GM23338 (cell line): ENCODE results near the gene ERC1. TPM values are rescaled to one million over a fixed set of nuclear protein-coding genes. Genes with fewer than 3 reads are reported as not detected.

Source experiments
- ATAC-seq: fragments of 200-7000 bp; cut with Tn5 transposase; 3 replicates; pipeline ENCODE4 v1.9.1; 2020
- DNase-seq: peaks from one replicate; pipeline ENCODE4 v3.0.0-alpha.2; 2015; ENCODE audit warnings: low spot score
- H2AFZ ChIP-seq: fragments of 200-600 bp; sonication (generic); 2 replicates; pipeline ENCODE4 v1.8.0; 2016; ENCODE audit warnings: antibody characterized with exemption, mild to moderate bottlenecking, moderate library complexity
- H3F3A ChIP-seq: fragments of 200-600 bp; sonication (generic); replicated peaks from 2 replicates; pipeline ENCODE4 v1.8.0; 2017; ENCODE audit warnings: antibody characterized with exemption, mixed run types, low read depth
- H3K27ac ChIP-seq: fragments of 200-600 bp; sonication (generic); 2 replicates; pipeline ENCODE4 v1.6.1; 2016; ENCODE audit warnings: low read depth
- H3K27me3 ChIP-seq: fragments of 200-600 bp; sonication (generic); 2 replicates; pipeline ENCODE4 v1.8.0; 2016; ENCODE audit warnings: mild to moderate bottlenecking, mixed run types, moderate library complexity; ENCODE audit not compliant: insufficient read depth
- H3K36me3 ChIP-seq: fragments of 200-600 bp; sonication (generic); 2 replicates; pipeline ENCODE4 v1.8.0; 2016; ENCODE audit warnings: mild to moderate bottlenecking; ENCODE audit not compliant: insufficient read depth
- H3K4me1 ChIP-seq: fragments of 200-600 bp; sonication (generic); 2 replicates; pipeline ENCODE4 v1.8.0; 2016; ENCODE audit warnings: mild to moderate bottlenecking, moderate library complexity; ENCODE audit not compliant: insufficient read depth
- H3K4me2 ChIP-seq: fragments of 200-600 bp; sonication (generic); 2 replicates; pipeline ENCODE4 v1.7.1; 2017; ENCODE audit warnings: mixed run types
- H3K4me3 ChIP-seq: fragments of 200-600 bp; sonication (generic); 2 replicates; pipeline ENCODE4 v1.6.1; 2016; ENCODE audit warnings: mixed run types
- H3K79me2 ChIP-seq: fragments of 200-600 bp; sonication (generic); replicated peaks from 2 replicates; pipeline ENCODE4 v1.8.0; 2017; ENCODE audit warnings: mild to moderate bottlenecking; ENCODE audit not compliant: insufficient read depth
- H3K9me2 ChIP-seq: fragments of 200-600 bp; sonication (generic); 2 replicates; pipeline ENCODE4 v1.8.0; 2017; ENCODE audit not compliant: insufficient read depth
- H4K20me1 ChIP-seq: fragments of 200-600 bp; sonication (generic); replicated peaks from 2 replicates; pipeline ENCODE4 v1.8.0; 2017; ENCODE audit warnings: mild to moderate bottlenecking; ENCODE audit not compliant: insufficient read depth
- H3K27ac Mint-ChIP-seq: 2 replicates; pipeline ENCODE4 v1.8.0; 2020; ENCODE audit warnings: inconsistent platforms, mild to moderate bottlenecking, moderate library complexity, mixed read lengths
- H3K27me3 Mint-ChIP-seq: 3 replicates; pipeline ENCODE4 v1.8.0; 2022; ENCODE audit warnings: low read depth, mild to moderate bottlenecking, moderate library complexity, mixed read lengths, inconsistent platforms; ENCODE audit not compliant: insufficient read depth, poor library complexity
- H3K36me3 Mint-ChIP-seq: 3 replicates; pipeline ENCODE4 v1.8.0; 2021; ENCODE audit warnings: low read depth, mild to moderate bottlenecking, inconsistent platforms, moderate library complexity, mixed read lengths
- H3K4me1 Mint-ChIP-seq: 3 replicates; pipeline ENCODE4 v1.8.0; 2020; ENCODE audit warnings: mild to moderate bottlenecking, inconsistent platforms, mixed read lengths
- H3K4me3 Mint-ChIP-seq: 3 replicates; pipeline ENCODE4 v1.8.0; 2021; ENCODE audit warnings: moderate library complexity, mild to moderate bottlenecking, inconsistent platforms, mixed read lengths
- H3K9me3 Mint-ChIP-seq: 3 replicates; pipeline ENCODE4 v1.8.0; 2020; ENCODE audit warnings: moderate library complexity, mild to moderate bottlenecking, inconsistent platforms, mixed read lengths
- CREB1 ChIP-seq: fragments of 250-450 bp; sonication (Bioruptor Pico); IDR thresholded peaks from 2 replicates; pipeline ENCODE4 v1.5.0; 2020; ENCODE audit warnings: low read depth, mild to moderate bottlenecking, moderate library complexity
- CTCF ChIP-seq, 2 experiments: fragments of 200-600 bp in 1 of 2; sonication (generic) in 1 of 2; conservative IDR thresholded peaks; 2 replicates each; pipeline versions ENCODE4 v1.5.1 to v1.6.1; 2016 to 2017; ENCODE audit warnings: antibody characterized with exemption in 2 of 2, low read depth in 2 of 2, mild to moderate bottlenecking in 2 of 2, moderate library complexity in 1 of 2
- ETS1 ChIP-seq: IDR thresholded peaks from 2 replicates; pipeline ENCODE4 v1.6.1; 2016; ENCODE audit warnings: antibody characterized with exemption
- EZH2 ChIP-seq: fragments of 200-600 bp; sonication (generic); IDR thresholded peaks from one replicate; pipeline ENCODE4 v1.8.0; 2017; ENCODE audit warnings: antibody characterized with exemption, mild to moderate bottlenecking, low read depth; ENCODE audit not compliant: unreplicated experiment
- EZH2phosphoT487 ChIP-seq: fragments of 200-600 bp; sonication (generic); IDR thresholded peaks from one replicate; pipeline ENCODE4 v1.8.1; 2018; ENCODE audit warnings: antibody characterized with exemption; ENCODE audit not compliant: unreplicated experiment
- JUNB ChIP-seq: IDR thresholded peaks from one replicate; pipeline ENCODE4 v1.6.1; 2016; ENCODE audit warnings: antibody characterized with exemption; ENCODE audit not compliant: unreplicated experiment
- NANOG ChIP-seq: IDR thresholded peaks from 2 replicates; pipeline ENCODE4 v1.6.1; 2016; ENCODE audit warnings: antibody characterized with exemption, borderline replicate concordance
- POLR2AphosphoS5 ChIP-seq: IDR thresholded peaks from 2 replicates; pipeline ENCODE4 v1.6.1; 2016; ENCODE audit warnings: antibody characterized with exemption, low read depth
- REST ChIP-seq: IDR thresholded peaks from one replicate; pipeline ENCODE4 v1.6.1; 2018; ENCODE audit warnings: antibody characterized with exemption; ENCODE audit not compliant: unreplicated experiment
- STAT1 ChIP-seq: IDR thresholded peaks from one replicate; pipeline ENCODE4 v1.6.1; 2016; ENCODE audit warnings: antibody characterized with exemption; ENCODE audit not compliant: unreplicated experiment
- ZNF114 ChIP-seq: fragments of 250-450 bp; sonication (Bioruptor Pico); IDR thresholded peaks from 2 replicates; pipeline ENCODE4 v1.5.0; 2020; ENCODE audit warnings: mild to moderate bottlenecking, moderate library complexity
- ZNF331 ChIP-seq: fragments of 250-450 bp; sonication (Bioruptor Pico); IDR thresholded peaks from 2 replicates; pipeline ENCODE4 v1.5.0; 2020; ENCODE audit warnings: low read depth, mild to moderate bottlenecking, moderate library complexity
- ZNF462 ChIP-seq: fragments of 250-450 bp; sonication (Bioruptor Pico); IDR thresholded peaks from 2 replicates; pipeline ENCODE4 v1.5.0; 2020; ENCODE audit warnings: mild to moderate bottlenecking, moderate library complexity
- polyA plus RNA-seq: library from polyadenylated mRNA; unstranded; fragments of >200 nt; fragmentation: Nextera tagmentation; extraction: Ambion mirVana; gene quantifications from 2 replicates; pipeline ENCODE4 v1.2.1, GENCODE V29; 2016
- total RNA-seq: library from RNA; depleted of rRNA; stranded (reverse); fragments of >200 nt; shearing (Covaris generic); gene quantifications from 2 replicates; pipeline ENCODE4 v1.2.3, GENCODE V29; 2014

Gene ERC1
- total and polyA plus RNA-seq, 2 experiments from 2014 or later, result 28.1 to 35.3 TPM

- TF ChIP-seq STAT1 (no peak), ZNF114 (no peak), EZH2phosphoT487 (no peak), REST (no peak), POLR2AphosphoS5 (no peak), JUNB (no peak), ZNF462 (CRISPR knock-in tag) (no peak), ZNF331 (no peak), EZH2 (no peak), NANOG (no peak), ETS1 (no peak), CREB1 (no peak), CTCF (conservative IDR thresholded peaks at IDR 0.05; ENCODE audit: low read depth in 2 of 2) (no peak)
- Histone ChIP-seq H3K4me1 (peaks cover 12% of the 10 kb centered on the region; the same call in 1 of the 2 replicates), H3K27me3 (no peaks in the 10 kb centered on the region), H4K20me1 (no peaks in the 10 kb centered on the region), H2AFZ (no peak overlapping the region), H3F3A (no peaks in the 10 kb centered on the region), H3K9me2 (no peaks in the 10 kb centered on the region), H3K4me2 (no peak overlapping the region), H3K4me3 (no peak overlapping the region), H3K27ac (no peak overlapping the region), H3K79me2 (no peaks in the 10 kb centered on the region), H3K36me3 (no peaks in the 10 kb centered on the region)
- Mint-ChIP-seq H3K9me3 (no peaks in the 10 kb centered on the region), H3K4me1 (no peaks in the 10 kb centered on the region), H3K27me3 (no peaks in the 10 kb centered on the region), H3K36me3 (no peaks in the 10 kb centered on the region), H3K27ac (no peak overlapping the region), H3K4me3 (no peak overlapping the region)
- ATAC-seq (no peak), DNase-seq (no peak)
These were observed 227.3 kb downstream of the ERC1 start for GRCh38 chr12:1218369-1218768.
